Amniotic epithelial cell (primary cell): ENCODE results near the gene CBS.
"Not testable (repeated sequence)": the region's sequence is repeated elsewhere in the genome, so short reads cannot be mapped to it uniquely, and the experiment has no call there.

ENCODE experiments used
- DNase-seq: peaks from one replicate; pipeline ENCODE4 v3.0.0-alpha.2; 2010; ENCODE audit warnings: low read depth

The CBS gene

GRCh38 chr21:43068065-43068464, 7.6 kb downstream of the CBS start:
- not testable (repeated sequence) for DNase-seq

GRCh38 chr21:43066690-43067089, 8.9 kb downstream of the CBS start:
- DNase-seq = not testable (repeated sequence)

- DNase-seq = not testable (repeated sequence)
These were observed 9.6 kb downstream of the CBS start for GRCh38 chr21:43065991-43066390.

GRCh38 chr21:43064265-43064917, 11.2 kb downstream of the CBS start:
- not testable (repeated sequence) for DNase-seq

GRCh38 chr21:43062955-43063664, 12.5 kb downstream of the CBS start:
- DNase-seq = not testable (repeated sequence)

GRCh38 chr21:43053112-43053511, 22.5 kb downstream of the CBS start:
- not testable (repeated sequence) for DNase-seq

- not testable (repeated sequence) for DNase-seq
These were observed 29.5 kb downstream of the CBS start for GRCh38 chr21:43045876-43046821.

GRCh38 chr21:43045165-43045875, 30.3 kb downstream of the CBS start:
- not testable (repeated sequence) for DNase-seq

- DNase-seq = not testable (repeated sequence)
These were observed 31.1 kb downstream of the CBS start for GRCh38 chr21:43044547-43044946.

GRCh38 chr21:43043291-43043690, 32.3 kb downstream of the CBS start:
- not testable (repeated sequence) for DNase-seq

- DNase-seq = not testable (repeated sequence)
These were observed 33.5 kb downstream of the CBS start for GRCh38 chr21:43042169-43042568.

- DNase-seq = not testable (repeated sequence)
These were observed 37.0 kb downstream of the CBS start for GRCh38 chr21:43038659-43039044.

GRCh38 chr21:43037918-43038658, 37.5 kb downstream of the CBS start:
- DNase-seq = not testable (repeated sequence)

GRCh38 chr21:43036889-43037288, 38.7 kb downstream of the CBS start:
- DNase-seq = not testable (repeated sequence)

- DNase-seq = no peak
These were observed 40.8 kb downstream of the CBS start for GRCh38 chr21:43034826-43035225.

GRCh38 chr21:43034101-43034500, 41.5 kb downstream of the CBS start:
- DNase-seq = peak; percentile 18

GRCh38 chr21:43031121-43031619, 44.5 kb downstream of the CBS start:
- no peak for DNase-seq

- DNase-seq = no peak
These were observed 45.9 kb downstream of the CBS start for GRCh38 chr21:43029785-43030184.

GRCh38 chr21:43027846-43028731, 47.5 kb downstream of the CBS start:
- DNase-seq = no peak
